ENCODE results near the gene SMOC2.

DNA sequence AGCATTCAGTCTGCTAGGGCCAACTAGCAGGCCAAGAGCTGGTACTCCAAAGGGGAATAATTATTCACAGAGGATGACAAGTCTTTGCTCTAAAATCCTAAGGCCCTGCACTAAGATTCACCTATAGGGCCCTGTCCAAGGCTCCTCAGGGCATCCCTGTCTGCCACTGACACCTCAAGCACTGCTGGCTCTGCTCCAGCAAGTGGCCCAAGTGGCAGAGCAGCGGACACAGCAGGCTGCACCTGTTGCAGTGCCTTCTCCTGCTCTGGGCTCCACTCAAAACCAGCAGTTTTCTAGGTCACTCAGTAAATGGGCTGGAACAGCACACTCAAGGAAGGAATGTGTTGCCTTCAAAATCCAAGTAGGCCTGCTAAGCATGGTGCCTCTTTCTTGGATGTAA is 36.4 kb upstream of the SMOC2 start:
- TF ChIP-seq, protein P1, sequence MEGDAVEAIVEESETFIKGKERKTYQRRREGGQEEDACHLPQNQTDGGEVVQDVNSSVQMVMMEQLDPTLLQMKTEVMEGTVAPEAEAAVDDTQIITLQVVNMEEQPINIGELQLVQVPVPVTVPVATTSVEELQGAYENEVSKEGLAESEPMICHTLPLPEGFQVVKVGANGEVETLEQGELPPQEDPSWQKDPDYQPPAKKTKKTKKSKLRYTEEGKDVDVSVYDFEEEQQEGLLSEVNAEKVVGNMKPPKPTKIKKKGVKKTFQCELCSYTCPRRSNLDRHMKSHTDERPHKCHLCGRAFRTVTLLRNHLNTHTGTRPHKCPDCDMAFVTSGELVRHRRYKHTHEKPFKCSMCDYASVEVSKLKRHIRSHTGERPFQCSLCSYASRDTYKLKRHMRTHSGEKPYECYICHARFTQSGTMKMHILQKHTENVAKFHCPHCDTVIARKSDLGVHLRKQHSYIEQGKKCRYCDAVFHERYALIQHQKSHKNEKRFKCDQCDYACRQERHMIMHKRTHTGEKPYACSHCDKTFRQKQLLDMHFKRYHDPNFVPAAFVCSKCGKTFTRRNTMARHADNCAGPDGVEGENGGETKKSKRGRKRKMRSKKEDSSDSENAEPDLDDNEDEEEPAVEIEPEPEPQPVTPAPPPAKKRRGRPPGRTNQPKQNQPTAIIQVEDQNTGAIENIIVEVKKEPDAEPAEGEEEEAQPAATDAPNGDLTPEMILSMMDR (IDR thresholded peaks at IDR 0.05), result no peak
- TF ChIP-seq POLR2A (IDR thresholded peaks at IDR 0.05), result no peak
- no peak for TF ChIP-seq POLR2AphosphoS5 (IDR thresholded peaks at IDR 0.05)
